Caco-2 (cell line): ENCODE results near the gene AAK1. TPM values are rescaled to one million over a fixed set of nuclear protein-coding genes. Genes with fewer than 3 reads are reported as not detected.

Source experiments
- BruUV-seq: library from RNA; stranded (reverse); fragments of 400-500 nt; replicated peaks from 2 replicates; lab custom pipeline; 2021; lab: Mats Ljungman, UMichigan
- CTCF ChIA-PET: fragments of 300-600 bp; sonication (Branson Sonifier 250); formaldehyde crosslinking; loops from one replicate; lab custom pipeline; 2022; ENCODE audit warnings: antibody characterized with exemption; lab: Charles Lee
- POLR2A ChIA-PET: fragments of 300-600 bp; sonication (Branson Sonifier 250); formaldehyde crosslinking; loops from one replicate; lab custom pipeline; 2022; ENCODE audit warnings: antibody characterized with exemption; lab: Charles Lee
- DNase-seq, 2 experiments: peaks; one replicate each; pipeline versions ENCODE4 v3.0.0 to v3.0.0-alpha.2; 2020 to 2022
- H3K27me3 ChIP-seq: replicated peaks from 2 replicates; pipeline ENCODE4 v1.6.0; 2011; ENCODE audit warnings: low read length; ENCODE audit not compliant: control insufficient read depth, insufficient read depth
- H3K36me3 ChIP-seq: 2 replicates; pipeline ENCODE4 v1.5.1; 2011; ENCODE audit warnings: low read length; ENCODE audit not compliant: control insufficient read depth, insufficient read depth
- H3K4me1 ChIP-seq: fragments of 250-450 bp; sonication (Bioruptor Pico); 2 replicates; pipeline ENCODE4 v1.5.1; 2020; ENCODE audit warnings: mild to moderate bottlenecking
- H3K4me3 ChIP-seq: 2 replicates; pipeline ENCODE4 v1.5.1; 2011; ENCODE audit warnings: low read depth, mild to moderate bottlenecking, control low read depth, low read length
- H3K9me3 ChIP-seq: fragments of 250-450 bp; sonication (Bioruptor Pico); 2 replicates; pipeline ENCODE4 v1.5.1; 2020; ENCODE audit warnings: mild to moderate bottlenecking, moderate library complexity
- H3K27ac Mint-ChIP-seq: one replicate; pipeline ENCODE4 v1.8.0; 2022; ENCODE audit warnings: mixed read lengths; ENCODE audit not compliant: unreplicated experiment
- H3K27me3 Mint-ChIP-seq: one replicate; pipeline ENCODE4 v1.8.0; 2022; ENCODE audit warnings: mixed read lengths; ENCODE audit not compliant: insufficient read depth, unreplicated experiment
- H3K36me3 Mint-ChIP-seq: one replicate; pipeline ENCODE4 v1.8.0; 2022; ENCODE audit warnings: mild to moderate bottlenecking, mixed read lengths; ENCODE audit not compliant: insufficient read depth, unreplicated experiment
- H3K4me1 Mint-ChIP-seq: one replicate; pipeline ENCODE4 v1.8.0; 2022; ENCODE audit warnings: low read depth, mixed read lengths; ENCODE audit not compliant: unreplicated experiment
- H3K4me3 Mint-ChIP-seq: one replicate; pipeline ENCODE4 v1.8.0; 2022; ENCODE audit warnings: mild to moderate bottlenecking, moderate library complexity, mixed read lengths; ENCODE audit not compliant: unreplicated experiment
- H3K9me3 Mint-ChIP-seq: one replicate; pipeline ENCODE4 v1.8.0; 2022; ENCODE audit warnings: mixed read lengths; ENCODE audit not compliant: unreplicated experiment
- intact Hi-C: fragments of 100-400 bp; cut with micrococcal nuclease; formaldehyde crosslinking; loops from one replicate; pipeline ENCODE4 v1.10.0; 2022; ENCODE audit not compliant: unreplicated experiment
- total RNA-seq: library from RNA; stranded (reverse); gene quantifications from 2 replicates; pipeline ENCODE4 v1.2.3, GENCODE V29; 2022
- TF ChIP-seq, protein P1 (sequence below), 2 experiments: fragments of 200-600 bp in 1 of 2; IDR thresholded peaks; 1 replicate in 1 of 2; 2 replicates in 1 of 2; pipeline versions ENCODE4 v1.5.1 to v1.8.0; 2011 to 2022; ENCODE audit warnings: antibody characterized with exemption in 1 of 2, control low read depth in 1 of 2, inconsistent platforms in 1 of 2, low read depth in 1 of 2, low read length in 1 of 2, mild to moderate bottlenecking in 1 of 2, moderate library complexity in 1 of 2; ENCODE audit not compliant: insufficient read depth in 1 of 2, severe bottlenecking in 1 of 2, unreplicated experiment in 1 of 2

AAK1 gene
- total RNA-seq, 1 experiment from 2014 or later, result 39.7 TPM

DNA sequence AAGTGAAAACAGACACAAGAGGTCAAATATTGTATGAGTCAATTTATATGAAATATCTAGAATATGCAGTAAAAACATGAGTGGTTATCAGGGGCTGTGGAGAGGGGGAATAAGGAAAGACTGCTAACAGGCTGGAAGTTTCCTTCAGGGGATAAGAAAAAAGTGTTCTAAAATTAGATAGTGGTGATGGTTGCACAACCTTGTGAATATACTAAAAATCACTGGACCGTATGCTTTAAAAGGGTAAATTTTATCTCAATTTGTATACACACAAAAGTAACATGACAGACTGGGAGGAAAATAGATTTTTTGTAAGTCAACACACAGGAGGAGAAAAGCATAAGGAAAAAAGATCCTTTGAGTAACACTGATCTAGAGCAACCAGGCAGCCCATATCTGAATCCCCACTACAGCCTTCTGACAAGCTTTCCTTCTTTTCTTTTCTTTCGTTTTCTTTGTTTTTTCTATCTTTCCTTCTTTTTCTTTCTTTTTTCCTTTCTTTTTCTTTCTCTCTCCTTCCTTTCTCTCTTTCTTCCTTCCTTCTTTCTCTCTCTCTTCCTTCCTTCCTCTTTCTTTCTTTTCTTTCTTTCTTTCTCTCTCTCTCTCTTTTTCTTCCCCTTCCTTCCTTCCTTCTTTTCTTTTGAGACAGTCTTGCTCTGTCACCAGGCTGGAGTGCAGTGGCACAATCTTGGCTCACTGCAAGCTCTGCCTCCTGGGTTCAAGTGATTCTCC lies 95.4 kb downstream of the AAK1 start:
- Mint-ChIP-seq H3K9me3 (no peaks in the 10 kb centered on the region), H3K4me3 (no peak overlapping the region), H3K27me3 (no peaks in the 10 kb centered on the region), H3K27ac (no peak overlapping the region), H3K4me1 (peaks cover 15% of the 10 kb centered on the region), H3K36me3 (peaks cover 12% of the 10 kb centered on the region)
- Histone ChIP-seq H3K4me3 (no peak overlapping the region), H3K9me3 (peaks cover 7% of the 10 kb centered on the region; the same call in 1 of the 2 replicates), H3K27me3 (no peaks in the 10 kb centered on the region), H3K4me1 (peaks cover 20% of the 10 kb centered on the region), H3K36me3 (no peaks in the 10 kb centered on the region)
- no peak for DNase-seq
- intact Hi-C loops, result no loop called here
- POLR2A ChIA-PET, result interaction anchor here (0.9 kb wide), 1 partner anchor 230 kb away, joined by 3 read pairs; no protein-coding TSS in a partner anchor
- TF ChIP-seq, protein P1, sequence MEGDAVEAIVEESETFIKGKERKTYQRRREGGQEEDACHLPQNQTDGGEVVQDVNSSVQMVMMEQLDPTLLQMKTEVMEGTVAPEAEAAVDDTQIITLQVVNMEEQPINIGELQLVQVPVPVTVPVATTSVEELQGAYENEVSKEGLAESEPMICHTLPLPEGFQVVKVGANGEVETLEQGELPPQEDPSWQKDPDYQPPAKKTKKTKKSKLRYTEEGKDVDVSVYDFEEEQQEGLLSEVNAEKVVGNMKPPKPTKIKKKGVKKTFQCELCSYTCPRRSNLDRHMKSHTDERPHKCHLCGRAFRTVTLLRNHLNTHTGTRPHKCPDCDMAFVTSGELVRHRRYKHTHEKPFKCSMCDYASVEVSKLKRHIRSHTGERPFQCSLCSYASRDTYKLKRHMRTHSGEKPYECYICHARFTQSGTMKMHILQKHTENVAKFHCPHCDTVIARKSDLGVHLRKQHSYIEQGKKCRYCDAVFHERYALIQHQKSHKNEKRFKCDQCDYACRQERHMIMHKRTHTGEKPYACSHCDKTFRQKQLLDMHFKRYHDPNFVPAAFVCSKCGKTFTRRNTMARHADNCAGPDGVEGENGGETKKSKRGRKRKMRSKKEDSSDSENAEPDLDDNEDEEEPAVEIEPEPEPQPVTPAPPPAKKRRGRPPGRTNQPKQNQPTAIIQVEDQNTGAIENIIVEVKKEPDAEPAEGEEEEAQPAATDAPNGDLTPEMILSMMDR (IDR thresholded peaks at IDR 0.05; ENCODE audit: insufficient read depth in 1 of 2, low read depth in 1 of 2, low read length in 1 of 2, severe bottlenecking in 1 of 2, unreplicated experiment in 1 of 2), result no peak
- CTCF ChIA-PET, result no interaction called here
- BruUV-seq, result no TSS peak

DNA sequence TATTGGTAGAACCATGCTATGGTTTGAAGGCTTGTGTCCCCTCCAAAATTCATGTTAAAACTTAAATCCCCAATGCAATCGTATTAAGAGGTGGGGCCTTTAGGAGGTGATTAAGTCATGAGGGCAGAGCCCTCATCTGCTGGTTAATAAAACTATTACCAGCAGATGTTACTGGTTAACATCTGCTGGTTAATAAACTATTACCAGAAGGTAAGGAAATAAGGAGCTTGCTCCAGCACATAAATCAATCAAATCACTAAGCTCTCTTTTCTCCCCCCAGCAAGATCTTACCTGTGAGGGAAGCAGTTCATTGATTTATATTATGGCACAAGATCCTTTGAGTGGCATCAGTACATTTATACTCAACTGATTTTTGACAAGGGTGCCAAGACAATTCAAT lies 96.9 kb downstream of the AAK1 start:
- no peak overlapping the region for H3K4me3 ChIP-seq
- intact Hi-C loops, result no loop called here
- no peak overlapping the region for H3K4me3 Mint-ChIP-seq
- no peaks in the 10 kb centered on the region for H3K27me3 ChIP-seq
- no peaks in the 10 kb centered on the region; the same call in 1 of the 2 replicates for H3K36me3 ChIP-seq
- no peak overlapping the region for H3K27ac Mint-ChIP-seq
- ChIA-PET POLR2A (no interaction called here), CTCF (no interaction called here)
- peaks cover 15% of the 10 kb centered on the region for H3K4me1 Mint-ChIP-seq
- peaks cover 20% of the 10 kb centered on the region for H3K4me1 ChIP-seq
- DNase-seq, result no peak
- H3K36me3 Mint-ChIP-seq, result peaks cover under 1% of the 10 kb centered on the region
- H3K27me3 Mint-ChIP-seq, result no peaks in the 10 kb centered on the region
- H3K9me3 ChIP-seq, result peaks cover 7% of the 10 kb centered on the region; the same call in 1 of the 2 replicates
- TF ChIP-seq, protein P1 (IDR thresholded peaks at IDR 0.05; ENCODE audit: insufficient read depth in 1 of 2, low read depth in 1 of 2, low read length in 1 of 2, severe bottlenecking in 1 of 2, unreplicated experiment in 1 of 2), result no peak
- H3K9me3 Mint-ChIP-seq, result no peaks in the 10 kb centered on the region
- no TSS peak for BruUV-seq

DNA sequence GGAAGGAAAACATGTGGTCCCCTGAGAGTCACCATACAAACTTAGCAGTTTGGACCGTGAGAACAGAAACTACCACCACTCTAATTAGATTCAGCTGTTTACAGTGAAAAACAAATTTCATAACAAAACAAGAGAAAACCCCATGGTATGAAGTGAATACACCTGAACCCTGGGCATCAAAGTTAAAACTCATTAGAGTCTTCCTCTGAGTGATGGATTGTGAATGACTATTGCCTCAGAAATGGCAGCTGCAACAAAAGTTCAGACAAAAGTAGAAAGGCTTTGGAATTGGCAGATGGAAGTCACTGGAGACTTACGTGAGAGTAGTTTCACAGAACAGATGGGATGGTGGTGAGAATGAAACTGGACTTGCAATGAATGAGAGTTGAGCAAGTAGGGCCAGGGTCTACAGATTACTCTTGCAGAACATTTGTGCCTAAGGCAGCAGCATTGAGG lies 98.0 kb downstream of the AAK1 start:
- ChIA-PET POLR2A (no interaction called here), CTCF (no interaction called here)
- H3K27ac Mint-ChIP-seq, result no peak overlapping the region
- peaks cover 7% of the 10 kb centered on the region; the same call in 1 of the 2 replicates for H3K9me3 ChIP-seq
- BruUV-seq, result no TSS peak
- no peak overlapping the region for H3K4me3 ChIP-seq
- no peaks in the 10 kb centered on the region for H3K27me3 Mint-ChIP-seq
- peaks cover 6% of the 10 kb centered on the region for H3K36me3 Mint-ChIP-seq
- H3K9me3 Mint-ChIP-seq, result no peaks in the 10 kb centered on the region
- no peaks in the 10 kb centered on the region for H3K27me3 ChIP-seq
- peaks cover 8% of the 10 kb centered on the region for H3K4me1 Mint-ChIP-seq
- H3K36me3 ChIP-seq, result no peaks in the 10 kb centered on the region; the same call in 1 of the 2 replicates
- TF ChIP-seq, protein P1 (IDR thresholded peaks at IDR 0.05; ENCODE audit: insufficient read depth in 1 of 2, low read depth in 1 of 2, low read length in 1 of 2, severe bottlenecking in 1 of 2, unreplicated experiment in 1 of 2), result no peak
- no peak overlapping the region for H3K4me3 Mint-ChIP-seq
- intact Hi-C loops, result no loop called here
- H3K4me1 ChIP-seq, result peaks cover 17% of the 10 kb centered on the region
- no peak for DNase-seq
